SW480 (cell line): ENCODE results near the gene KLHL1.
"Not testable (repeated sequence)": the region's sequence is repeated elsewhere in the genome, so short reads cannot be mapped to it uniquely, and the experiment has no call there.

Experiments
- DNase-seq: peaks from one replicate; pipeline ENCODE4 v3.0.0-alpha.2; 2016; ENCODE audit warnings: low spot score

The KLHL1 gene, protein sequence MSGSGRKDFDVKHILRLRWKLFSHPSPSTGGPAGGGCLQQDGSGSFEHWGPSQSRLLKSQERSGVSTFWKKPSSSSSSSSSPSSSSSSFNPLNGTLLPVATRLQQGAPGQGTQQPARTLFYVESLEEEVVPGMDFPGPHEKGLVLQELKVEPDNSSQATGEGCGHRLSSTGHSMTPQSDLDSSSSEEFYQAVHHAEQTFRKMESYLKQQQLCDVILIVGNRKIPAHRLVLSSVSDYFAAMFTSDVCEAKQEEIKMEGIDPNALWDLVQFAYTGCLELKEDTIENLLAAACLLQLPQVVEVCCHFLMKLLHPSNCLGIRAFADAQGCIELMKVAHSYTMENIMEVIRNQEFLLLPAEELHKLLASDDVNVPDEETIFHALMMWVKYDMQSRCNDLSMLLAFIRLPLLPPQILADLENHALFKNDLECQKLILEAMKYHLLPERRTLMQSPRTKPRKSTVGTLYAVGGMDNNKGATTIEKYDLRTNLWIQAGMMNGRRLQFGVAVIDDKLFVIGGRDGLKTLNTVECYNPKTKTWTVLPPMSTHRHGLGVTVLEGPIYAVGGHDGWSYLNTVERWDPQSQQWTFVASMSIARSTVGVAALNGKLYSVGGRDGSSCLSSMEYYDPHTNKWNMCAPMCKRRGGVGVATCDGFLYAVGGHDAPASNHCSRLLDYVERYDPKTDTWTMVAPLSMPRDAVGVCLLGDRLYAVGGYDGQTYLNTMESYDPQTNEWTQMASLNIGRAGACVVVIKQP

GRCh38 chr13:70108356-70109105 lies at the start of gene KLHL1:
TSS of gene KLHL1 (minus strand) at chr13:70108452. CDS start at chr13:70107699, 753 bp downstream.
- DNase-seq, result no peak

GRCh38 chr13:70142658-70143057 lies 34.4 kb upstream of the KLHL1 start:
- not testable (repeated sequence) for DNase-seq

- no peak for DNase-seq
These were observed 19.8 kb upstream of the KLHL1 start for GRCh38 chr13:70128098-70128497.

DNA sequence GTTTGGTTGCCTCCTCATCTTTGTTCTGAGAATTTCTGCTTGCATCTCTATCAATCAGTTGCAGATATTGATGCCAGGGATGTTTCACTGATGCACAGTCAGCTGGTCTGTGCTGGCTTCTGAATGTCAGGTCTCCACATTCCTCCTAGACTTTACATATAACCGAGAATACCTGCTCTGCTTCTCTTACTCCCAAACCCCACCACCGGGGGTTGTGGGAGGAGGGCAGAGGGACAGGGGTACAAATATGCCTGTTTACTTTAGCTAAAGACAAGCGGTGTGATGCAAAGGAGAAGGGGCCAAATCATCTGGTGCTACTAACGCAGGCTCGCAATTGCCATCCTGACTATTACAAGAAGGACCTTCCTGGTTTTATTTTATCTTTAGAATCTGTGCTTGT lies 17.4 kb upstream of the KLHL1 start:
- no peak for DNase-seq

GRCh38 chr13:70117338-70117905 lies 9.2 kb upstream of the KLHL1 start:
- no peak for DNase-seq

GRCh38 chr13:70107498-70108281 lies 562 bp downstream of the KLHL1 start, which contains the start of gene ATXN8OS:
TSS of gene ATXN8OS (plus strand) at chr13:70107826.
- DNase-seq, result no peak

DNA sequence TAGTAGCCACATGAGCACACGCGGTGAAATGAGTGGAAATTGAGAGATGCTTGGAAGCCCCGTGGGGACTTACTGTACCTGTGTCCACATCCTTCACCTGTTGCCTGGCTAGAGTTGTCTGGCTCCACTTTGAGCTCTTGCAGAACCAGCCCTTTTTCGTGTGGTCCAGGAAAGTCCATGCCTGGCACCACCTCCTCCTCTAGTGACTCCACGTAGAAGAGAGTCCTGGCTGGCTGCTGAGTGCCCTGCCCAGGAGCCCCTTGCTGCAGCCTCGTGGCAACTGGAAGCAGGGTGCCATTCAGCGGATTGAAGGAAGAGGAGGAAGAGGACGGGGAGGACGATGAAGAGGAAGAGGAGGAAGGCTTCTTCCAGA lies 1.1 kb downstream of the KLHL1 start:
- DNase-seq, result no peak

- DNase-seq, result no peak
These were observed 3.8 kb downstream of the KLHL1 start for GRCh38 chr13:70104481-70104880.

GRCh38 chr13:70098669-70099068 lies 9.6 kb downstream of the KLHL1 start:
- peak; percentile 26 for DNase-seq

DNA sequence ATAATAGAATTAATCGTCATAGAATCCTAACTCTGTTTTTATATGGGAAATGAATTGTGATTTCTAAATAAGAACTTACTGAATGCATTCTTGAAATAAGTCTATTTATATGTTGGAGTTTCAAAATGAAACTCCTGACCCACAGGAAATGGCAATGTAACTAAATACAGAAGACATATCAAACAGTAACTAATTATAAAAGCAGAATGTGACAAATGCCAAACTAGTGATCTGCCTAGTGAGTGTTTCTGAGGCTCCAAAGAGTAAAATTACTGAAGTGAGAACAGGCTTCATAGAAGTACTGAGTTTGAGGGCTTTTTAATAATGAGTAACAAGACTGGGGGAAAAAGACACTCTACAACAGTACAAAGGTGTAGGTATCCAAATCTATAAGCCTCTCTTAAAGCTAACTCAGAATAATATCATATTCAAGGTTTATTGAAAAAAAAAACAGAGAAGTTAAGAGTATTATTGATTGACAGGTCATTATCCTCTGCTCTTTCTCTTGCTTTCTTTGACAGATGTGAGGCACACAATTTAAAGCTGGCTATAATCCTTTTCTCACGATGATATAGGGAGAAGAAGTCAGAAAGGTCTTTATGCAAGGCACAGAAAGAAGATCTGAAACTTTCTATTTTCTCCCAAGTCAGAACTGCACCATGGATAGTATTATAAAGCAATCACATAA lies 18.1 kb downstream of the KLHL1 start:
- DNase-seq, result no peak

GRCh38 chr13:70088926-70089325 lies 19.3 kb downstream of the KLHL1 start:
- DNase-seq, result no peak

- DNase-seq, result no peak
These were observed 21.0 kb downstream of the KLHL1 start for GRCh38 chr13:70087247-70087646.

DNA sequence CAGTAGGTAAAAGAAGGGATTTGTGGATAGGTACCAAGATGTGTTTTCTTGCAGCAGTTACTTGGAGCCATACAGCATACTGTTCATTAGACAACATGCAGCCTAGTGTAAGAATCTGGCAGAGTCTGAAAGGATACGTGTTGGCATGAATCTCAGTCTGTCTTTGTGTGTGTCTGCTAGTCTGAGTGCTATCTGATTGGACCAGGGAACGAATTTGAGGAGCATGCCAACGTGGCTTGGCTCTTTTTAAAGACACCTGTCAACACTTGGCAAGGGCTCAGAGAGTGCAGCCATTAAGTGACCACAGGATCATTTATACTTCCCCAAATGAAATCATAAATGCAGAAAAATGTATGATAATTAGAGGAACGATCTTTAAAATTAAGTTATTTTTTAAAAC lies 28.2 kb downstream of the KLHL1 start:
- no peak for DNase-seq

DNA sequence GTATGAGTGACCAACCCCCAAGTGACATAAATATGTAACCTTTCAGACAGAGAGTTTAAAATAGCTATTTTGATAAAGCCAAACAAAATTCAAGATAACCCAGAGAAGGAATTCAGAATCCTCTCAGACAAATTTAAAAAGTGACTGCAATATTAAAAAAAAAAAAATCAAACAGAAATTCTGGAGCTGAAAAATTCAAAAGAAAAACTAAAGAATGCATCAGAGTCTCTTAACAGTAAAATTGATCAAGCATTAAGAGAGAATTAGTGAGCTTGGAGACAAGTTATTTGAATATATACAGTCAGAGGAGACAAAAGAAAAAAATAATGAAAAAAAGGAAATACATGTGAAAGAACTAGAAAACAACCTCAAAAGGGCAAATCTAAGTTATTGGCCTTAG lies 53.7 kb downstream of the KLHL1 start:
- DNase-seq, result no peak

DNA sequence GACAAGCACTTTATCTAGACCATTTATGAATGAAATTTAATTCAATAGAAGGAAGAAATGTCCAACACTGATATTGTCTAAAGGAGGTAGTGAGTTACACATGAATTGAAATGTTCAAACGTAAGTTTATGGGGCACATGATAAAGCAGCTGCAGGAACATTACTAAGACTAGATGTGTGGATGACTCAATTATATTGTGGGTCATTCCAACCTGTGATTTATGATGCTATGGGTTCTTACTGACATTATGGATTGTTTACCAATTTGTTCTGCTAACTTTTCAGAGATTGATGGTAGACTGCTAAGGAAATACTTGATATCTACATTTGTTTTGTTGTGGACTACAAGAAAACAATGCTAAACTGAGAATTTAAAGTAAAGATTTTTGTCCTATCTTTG lies 56.7 kb downstream of the KLHL1 start:
- no peak for DNase-seq

GRCh38 chr13:70043685-70044084 lies 64.6 kb downstream of the KLHL1 start:
- DNase-seq, result no peak

DNA sequence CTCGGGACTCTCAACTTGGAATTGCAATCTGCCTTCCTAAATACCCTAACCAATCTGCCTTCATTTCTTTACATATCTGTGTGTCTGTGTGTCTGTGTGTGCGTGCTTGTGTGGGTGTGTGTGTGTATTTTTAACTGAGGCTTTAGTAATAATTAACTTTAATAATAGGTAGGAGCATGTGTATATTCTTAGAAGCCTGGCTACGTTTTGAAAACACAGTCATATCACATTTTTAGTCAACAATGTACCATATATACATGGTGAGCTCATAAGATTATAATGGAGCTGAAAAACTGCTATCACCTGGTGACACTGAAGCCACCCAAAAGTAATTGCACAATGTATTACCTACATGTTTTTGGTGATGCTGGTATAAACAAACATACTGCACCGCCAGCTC lies 66.1 kb downstream of the KLHL1 start:
- no peak for DNase-seq

DNA sequence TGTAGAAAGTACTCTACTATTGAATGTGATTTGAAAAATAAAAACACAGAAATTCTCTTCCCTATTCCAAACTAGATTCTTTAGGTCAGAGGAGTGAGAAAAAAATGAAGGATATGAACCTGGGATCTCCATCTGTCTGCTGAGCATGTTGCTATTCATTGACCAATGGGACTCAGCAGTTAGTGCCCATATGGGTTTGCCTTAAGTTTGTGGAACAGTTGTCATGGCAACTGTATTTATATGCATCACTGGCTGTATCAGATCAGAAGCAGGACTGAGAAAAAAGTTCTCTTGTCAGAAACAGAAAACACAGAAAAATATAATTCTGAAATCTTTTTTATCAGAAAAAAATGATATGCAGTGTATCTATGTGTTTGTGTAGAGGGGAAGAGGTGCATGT lies 74.0 kb downstream of the KLHL1 start:
- no peak for DNase-seq

DNA sequence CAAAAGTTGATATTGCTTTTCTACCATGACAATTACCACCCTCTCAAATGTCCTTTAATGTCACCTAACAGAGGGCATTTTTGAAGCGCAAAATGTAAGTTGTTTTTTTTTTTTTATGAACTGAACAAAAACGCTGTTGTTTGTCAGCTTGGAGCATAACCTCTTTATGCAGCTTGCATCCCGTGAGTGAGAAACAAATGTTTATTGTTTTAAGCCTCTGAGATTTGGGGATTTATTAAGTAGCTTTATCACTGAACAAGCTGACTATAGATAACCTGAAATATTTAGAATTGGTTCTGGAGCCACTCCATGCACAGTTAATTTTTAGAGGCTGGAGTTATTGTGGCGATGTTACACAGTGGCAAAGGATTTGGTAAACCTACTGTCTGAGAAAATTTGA lies 80.7 kb downstream of the KLHL1 start:
- no peak for DNase-seq

GRCh38 chr13:70023516-70023915 lies 84.7 kb downstream of the KLHL1 start:
- no peak for DNase-seq

GRCh38 chr13:70022646-70023045 lies 85.6 kb downstream of the KLHL1 start:
- DNase-seq, result no peak
